ENCODE data around the gene LYRM9. TPM values are rescaled to one million over a fixed set of nuclear protein-coding genes. Genes with fewer than 3 reads are reported as not detected.

LYRM9 gene
- total and polyA plus RNA-seq, 9 of the 15 experiments (the other 6 are each of a cell fraction or from before 2014, with no cell fraction given), result 0.98 to 4.7 (median 1.8) TPM

- 1% methylated on average over 8 of the region's 13 CpGs for WGBS (ENCODE audit: insufficient coverage, low coverage, missing lambda C conversion rate)
- in situ Hi-C loops (cut with MboI) (loop anchor here (5.0 kb wide), 1 partner anchor 117 kb away; no protein-coding TSS in a partner anchor), intact Hi-C loops (cut with micrococcal nuclease) (no loop called here)
- H3K9me1 ChIP-seq (ENCODE audit: control insufficient read depth, insufficient read depth, low read length), result no peaks in the 10 kb centered on the region
- H3K27me3 ChIP-seq (ENCODE audit: control insufficient read depth in 2 of 2, insufficient read depth in 2 of 2, low read length in 2 of 2), result peaks cover 22 to 42% of the 10 kb centered on the region in 2 experiments
- no peak overlapping the region for H2AFZ ChIP-seq (ENCODE audit: low read depth, low read length)
- H3K36me3 ChIP-seq (ENCODE audit: control insufficient read depth, insufficient read depth, low read length), result no peaks in the 10 kb centered on the region
- H4K20me1 ChIP-seq (replicated peaks; ENCODE audit: control insufficient read depth, insufficient read depth, low read length), result no peaks in the 10 kb centered on the region; the same call in 1 of the 2 replicates
- POLR2A ChIA-PET, result interaction anchor here (0.6 to 2.0 kb wide), 4 partner anchors 10 to 177 kb away, joined by 3 to 5 read pairs (median 4); no protein-coding TSS in a partner anchor
- no peak for DNase-seq (ENCODE audit: extremely low read depth in 1 of 4, low spot score in 3 of 4)
- no peak overlapping the region for H3K9ac ChIP-seq (ENCODE audit: insufficient read depth in 1 of 2, low read depth in 2 of 2, low read length in 2 of 2)
- H3K4me3 ChIP-seq, result no peak overlapping the region
- H3K27ac ChIP-seq (ENCODE audit: extremely low read depth, low read depth, low read length), result no peak overlapping the region
- TF ChIP-seq LCOR (CRISPR knock-in tag; IDR thresholded peaks at IDR 0.05) (no peak), NFIC (IDR thresholded peaks at IDR 0.05) (peak; percentile 86), ZNF707 (CRISPR knock-in tag; conservative IDR thresholded peaks at IDR 0.05) (no peak), HDAC3 (IDR thresholded peaks at IDR 0.05; ENCODE audit: borderline replicate concordance, partially characterized antibody) (no peak), ZKSCAN8 (CRISPR knock-in tag; IDR thresholded peaks at IDR 0.05) (no peak), TRIM25 (IDR thresholded peaks at IDR 0.05; ENCODE audit: borderline replicate concordance) (no peak), IRF1 (CRISPR knock-in tag; IDR thresholded peaks at IDR 0.05; ENCODE audit: borderline replicate concordance) (no peak), GABPB2 (CRISPR knock-in tag; conservative IDR thresholded peaks at IDR 0.05) (no peak), PRMT5 (CRISPR knock-in tag; IDR thresholded peaks at IDR 0.05) (no peak), OTX1 (CRISPR knock-in tag; IDR thresholded peaks at IDR 0.05) (no peak), SMARCA4 (IDR thresholded peaks at IDR 0.05) (no peak), NFIX (CRISPR knock-in tag; IDR thresholded peaks at IDR 0.05; ENCODE audit: low read depth) (peak; percentile 44; the same call in 1 of the 2 replicates), MXD1 (CRISPR knock-in tag; IDR thresholded peaks at IDR 0.05; ENCODE audit: borderline replicate concordance, poor library complexity, severe bottlenecking) (no peak), C11orf30 (IDR thresholded peaks at IDR 0.05; ENCODE audit: low read depth) (no peak)
- no peak for ATAC-seq
- CTCF ChIA-PET (ENCODE audit: low intra/inter-chr PET ratio), result interaction anchor here (1.2 to 3.2 kb wide), 4 partner anchors 74 to 224 kb away, joined by 4 to 36 read pairs (median 14); no protein-coding TSS in a partner anchor
- BruUV-seq (replicated peaks), result no TSS peak
- H3K9me3 ChIP-seq (replicated peaks; ENCODE audit: control insufficient read depth, insufficient read depth, low read depth, low read length), result no peaks in the 10 kb centered on the region
- H3K79me2 ChIP-seq (ENCODE audit: control insufficient read depth, insufficient read depth, low read length), result no peaks in the 10 kb centered on the region
- no peak overlapping the region for H3K4me2 ChIP-seq (ENCODE audit: insufficient read depth, low read length)
- no peak for FAIRE-seq
- no peaks in the 10 kb centered on the region for H3K4me1 ChIP-seq (replicated peaks in 1 of 2; ENCODE audit: control insufficient read depth in 2 of 2, insufficient read depth in 2 of 2, low read length in 2 of 2)
Observed at GRCh38 chr17:27878776-27879562, 14.2 kb downstream of the LYRM9 start.

Data from K562 (cell line).